Measurements from ENCODE around the gene SEC24D. TPM values are rescaled to one million over a fixed set of nuclear protein-coding genes. Genes with fewer than 3 reads are reported as not detected.

Gene SEC24D
- total RNA-seq, 3 donors from 2014 or later = 24.5 to 63.6 (median 50.8) TPM

DNA sequence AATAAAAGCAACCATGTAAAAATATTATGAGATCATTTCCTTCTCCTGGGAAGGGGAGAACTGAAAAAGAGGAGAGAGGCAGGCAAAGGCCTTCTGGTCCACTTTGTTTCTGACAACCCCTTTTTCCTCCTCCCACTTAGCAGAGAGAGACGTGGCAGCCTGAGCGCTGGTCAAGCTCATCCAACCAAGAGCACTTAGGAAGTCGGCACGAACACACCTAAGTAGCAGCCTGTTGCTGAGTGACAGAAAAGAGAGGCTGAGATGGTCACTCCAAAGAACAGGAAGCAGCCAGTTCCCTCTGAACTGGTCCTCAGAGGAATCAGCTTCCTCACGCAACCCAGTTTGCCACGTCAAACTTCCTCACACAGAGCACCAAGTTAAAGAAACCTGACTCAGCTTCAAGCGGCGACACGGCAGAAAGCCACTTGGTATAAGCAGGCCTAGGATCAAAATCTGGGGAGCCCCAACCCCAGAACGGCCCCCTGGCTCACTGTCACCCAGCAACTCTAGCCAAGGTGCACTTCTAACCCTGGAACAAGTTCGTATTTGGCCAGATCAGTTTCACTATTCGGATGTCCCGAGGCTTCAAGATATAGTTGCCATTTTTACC is 861 bp downstream of the SEC24D start:
- Histone ChIP-seq H3K4me1 (no peaks in the 10 kb centered on the region), H3K27me3 (no peaks in the 10 kb centered on the region), H3K36me3 (no peaks in the 10 kb centered on the region), H3K27ac (peak overlapping the region; percentile 96 to 99), H3K4me3 (peak overlapping the region; percentile 96 to 99 (median 96)), H3K9me3 (no peaks in the 10 kb centered on the region)
- intact Hi-C loops (cut with DNase I; ENCODE audit: low total_unique reads) = no loop called here
- DNase-seq (ENCODE audit: low spot score in 2 of 2) = peak; percentile 52 to 56
- TF ChIP-seq, protein P1, sequence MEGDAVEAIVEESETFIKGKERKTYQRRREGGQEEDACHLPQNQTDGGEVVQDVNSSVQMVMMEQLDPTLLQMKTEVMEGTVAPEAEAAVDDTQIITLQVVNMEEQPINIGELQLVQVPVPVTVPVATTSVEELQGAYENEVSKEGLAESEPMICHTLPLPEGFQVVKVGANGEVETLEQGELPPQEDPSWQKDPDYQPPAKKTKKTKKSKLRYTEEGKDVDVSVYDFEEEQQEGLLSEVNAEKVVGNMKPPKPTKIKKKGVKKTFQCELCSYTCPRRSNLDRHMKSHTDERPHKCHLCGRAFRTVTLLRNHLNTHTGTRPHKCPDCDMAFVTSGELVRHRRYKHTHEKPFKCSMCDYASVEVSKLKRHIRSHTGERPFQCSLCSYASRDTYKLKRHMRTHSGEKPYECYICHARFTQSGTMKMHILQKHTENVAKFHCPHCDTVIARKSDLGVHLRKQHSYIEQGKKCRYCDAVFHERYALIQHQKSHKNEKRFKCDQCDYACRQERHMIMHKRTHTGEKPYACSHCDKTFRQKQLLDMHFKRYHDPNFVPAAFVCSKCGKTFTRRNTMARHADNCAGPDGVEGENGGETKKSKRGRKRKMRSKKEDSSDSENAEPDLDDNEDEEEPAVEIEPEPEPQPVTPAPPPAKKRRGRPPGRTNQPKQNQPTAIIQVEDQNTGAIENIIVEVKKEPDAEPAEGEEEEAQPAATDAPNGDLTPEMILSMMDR (IDR thresholded peaks at IDR 0.05) = no peak
- peak in 2 of 3 donors; percentile 53 to 73 for TF ChIP-seq POLR2AphosphoS5 (IDR thresholded peaks at IDR 0.05)
- TF ChIP-seq POLR2A (IDR thresholded peaks at IDR 0.05) = peak; percentile 16

DNA sequence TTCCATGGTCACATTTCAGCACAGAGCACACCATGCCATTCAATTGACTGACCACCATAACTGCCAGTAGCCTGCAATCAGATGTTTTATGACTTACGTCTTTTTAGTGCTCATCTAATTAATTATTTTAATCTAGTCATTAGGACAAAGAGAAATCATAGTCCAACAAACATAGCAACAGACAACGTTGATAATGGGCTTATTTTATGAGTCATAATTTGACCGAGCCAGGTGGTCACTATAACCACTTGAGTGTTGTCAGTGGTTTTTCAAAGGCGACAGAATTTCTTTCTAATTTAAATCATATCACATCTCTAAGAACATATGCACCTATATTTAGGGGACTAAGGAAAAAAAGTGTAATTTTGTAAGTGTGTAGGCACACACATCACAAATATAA is 1.9 kb downstream of the SEC24D start:
- no peaks in the 10 kb centered on the region for H3K27me3 ChIP-seq
- TF ChIP-seq POLR2AphosphoS5 (IDR thresholded peaks at IDR 0.05) = no peak
- TF ChIP-seq, protein P1 (IDR thresholded peaks at IDR 0.05) = no peak
- TF ChIP-seq POLR2A (IDR thresholded peaks at IDR 0.05) = no peak
- H3K36me3 ChIP-seq = no peaks in the 10 kb centered on the region
- no peaks in the 10 kb centered on the region for H3K9me3 ChIP-seq
- peak overlapping the region; percentile 6 to 96 for H3K27ac ChIP-seq
- intact Hi-C loops (cut with DNase I; ENCODE audit: low total_unique reads) = no loop called here
- no peak for DNase-seq (ENCODE audit: low spot score in 2 of 2)
- H3K4me1 ChIP-seq = no peaks in the 10 kb centered on the region
- peak overlapping the region in 1 of 3 donors; percentile 96 for H3K4me3 ChIP-seq

DNA sequence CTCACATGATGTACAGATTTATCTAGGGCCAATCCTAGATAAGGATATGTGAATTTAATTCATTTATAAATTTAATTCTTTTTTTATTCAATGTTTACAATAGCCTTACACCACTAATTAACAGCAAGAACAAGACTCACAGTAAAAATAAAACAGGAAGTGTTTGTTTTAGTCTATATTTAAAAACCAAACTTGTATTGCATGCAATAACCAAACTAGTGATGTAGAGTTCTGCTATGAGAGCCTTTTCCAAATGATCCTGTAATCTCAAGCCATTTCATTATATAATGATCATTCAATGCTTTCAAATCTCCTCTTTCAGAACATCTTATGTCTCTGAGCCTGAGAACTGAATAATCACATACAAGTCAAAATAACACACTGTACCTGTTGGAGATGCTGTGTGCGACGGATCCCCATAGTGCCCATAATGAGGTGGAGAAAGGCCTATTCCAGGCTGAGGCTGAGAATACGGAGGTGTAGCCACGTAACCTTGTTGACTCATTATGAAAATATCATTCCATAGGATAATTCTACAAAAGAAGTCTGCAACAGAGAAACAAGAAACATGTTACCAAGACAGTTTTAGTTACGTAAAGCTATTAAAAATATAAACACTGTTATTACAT is 2.6 kb downstream of the SEC24D start:
- DNase-seq (ENCODE audit: low spot score in 2 of 2) = no peak
- peak overlapping the region in 1 of 3 donors; percentile 96 for H3K4me3 ChIP-seq
- no peaks in the 10 kb centered on the region for H3K27me3 ChIP-seq

DNA sequence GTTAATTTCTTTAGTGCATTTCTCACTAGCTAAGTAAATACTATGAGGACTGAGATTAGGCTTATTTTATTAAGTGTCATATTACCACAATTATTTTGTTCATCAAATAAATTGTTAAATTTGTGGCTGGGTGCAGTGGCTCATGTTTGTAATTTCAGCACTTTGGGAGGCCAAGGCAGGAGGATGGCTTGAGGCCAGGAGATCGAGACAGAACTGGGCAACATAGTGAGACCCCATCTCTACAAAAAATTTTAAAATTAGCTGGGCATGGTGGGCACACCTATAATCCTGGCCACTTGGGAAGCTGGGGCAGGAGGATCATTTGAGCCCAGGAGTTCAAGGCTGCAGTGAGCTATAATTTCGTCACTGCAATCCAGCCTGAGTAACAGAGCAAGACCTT is 6.8 kb downstream of the SEC24D start:
- H3K4me1 ChIP-seq = peaks cover 0 to 10% of the 10 kb centered on the region in 2 donors
- no peak for DNase-seq (ENCODE audit: low spot score in 2 of 2)
- no peaks in the 10 kb centered on the region for H3K9me3 ChIP-seq
- TF ChIP-seq POLR2A (IDR thresholded peaks at IDR 0.05) = no peak
- TF ChIP-seq, protein P1 (IDR thresholded peaks at IDR 0.05) = no peak
- TF ChIP-seq POLR2AphosphoS5 (IDR thresholded peaks at IDR 0.05) = no peak
- no peak overlapping the region for H3K4me3 ChIP-seq
- no peaks in the 10 kb centered on the region for H3K36me3 ChIP-seq
- H3K27ac ChIP-seq = no peak overlapping the region
- intact Hi-C loops (cut with DNase I; ENCODE audit: low total_unique reads) = no loop called here
- H3K27me3 ChIP-seq = no peaks in the 10 kb centered on the region

More for the DNA sequence above, 2.6 kb downstream of the SEC24D start:
- intact Hi-C loops (cut with DNase I; ENCODE audit: low total_unique reads) = no loop called here
- Histone ChIP-seq H3K36me3 (no peaks in the 10 kb centered on the region), H3K4me1 (no peaks in the 10 kb centered on the region), H3K9me3 (no peaks in the 10 kb centered on the region), H3K27ac (no peak overlapping the region)
- TF ChIP-seq POLR2AphosphoS5 (IDR thresholded peaks at IDR 0.05) (no peak), POLR2A (IDR thresholded peaks at IDR 0.05) (no peak)
- TF ChIP-seq, protein P1 (IDR thresholded peaks at IDR 0.05) = no peak

DNA sequence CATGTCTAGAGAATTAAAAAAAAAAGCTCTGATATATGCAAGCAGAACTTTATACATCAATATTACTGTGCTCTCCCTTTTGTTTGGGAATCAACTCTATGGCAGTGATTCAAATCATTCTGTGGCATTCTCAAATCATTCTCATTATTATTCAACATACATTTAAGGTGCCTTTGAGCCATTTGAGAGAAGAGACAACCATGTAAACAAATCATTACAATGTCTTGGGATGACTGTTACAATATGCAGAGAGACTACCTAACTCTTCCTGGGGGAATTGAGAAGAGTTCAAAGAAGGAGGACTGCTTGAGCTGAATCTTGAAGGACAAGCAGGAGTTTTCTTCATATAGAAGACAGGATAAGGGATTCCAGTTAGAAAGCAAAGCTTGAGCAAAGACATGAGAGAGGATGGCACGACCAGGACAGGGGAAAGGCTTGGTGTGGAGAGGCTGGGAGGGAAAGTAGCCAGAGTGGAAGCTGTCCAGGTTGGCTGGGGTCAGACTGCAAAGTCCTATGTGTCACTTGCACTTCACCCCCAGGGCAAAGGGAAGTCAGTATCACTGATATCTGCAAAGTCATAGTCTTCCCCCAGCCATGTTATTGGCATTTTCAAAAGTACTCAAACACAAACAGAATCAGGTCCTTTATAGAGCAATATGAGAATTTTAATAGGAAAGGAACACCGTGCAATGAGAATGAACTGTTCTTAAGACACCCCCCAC is 9.0 kb downstream of the SEC24D start:
- DNase-seq (ENCODE audit: low spot score in 2 of 2) = no peak
- Histone ChIP-seq H3K4me1 (peaks cover 0 to 10% of the 10 kb centered on the region in 2 donors), H3K36me3 (no peaks in the 10 kb centered on the region), H3K4me3 (peak overlapping the region in 1 of 3 donors; percentile 1), H3K27ac (peak overlapping the region in 1 of 2 donors; percentile 30), H3K27me3 (no peaks in the 10 kb centered on the region), H3K9me3 (no peaks in the 10 kb centered on the region)
- intact Hi-C loops (cut with DNase I; ENCODE audit: low total_unique reads) = no loop called here
- TF ChIP-seq POLR2AphosphoS5 (IDR thresholded peaks at IDR 0.05) (no peak), POLR2A (IDR thresholded peaks at IDR 0.05) (no peak)
- TF ChIP-seq, protein P1 (IDR thresholded peaks at IDR 0.05) = no peak

Data from breast epithelium (tissue), 4 donors.